ENCODE results near the gene MON1A. TPM values are rescaled to one million over a fixed set of nuclear protein-coding genes. Genes with fewer than 3 reads are reported as not detected.

Gene MON1A
- total and polyA plus RNA-seq, 12 donors: 10.6 to 21.9 (median 14.1) TPM

- no peaks in the 10 kb centered on the region for H3K4me1 ChIP-seq (replicated peaks in 1 of 2)
- no peaks in the 10 kb centered on the region for H3K9me3 ChIP-seq (replicated peaks in 1 of 3)
- 25 to 59% (median 37%) methylated on average over 5 to 6 of the region's 6 CpGs for WGBS, 4 donors
- no peaks in the 10 kb centered on the region for H3K27me3 ChIP-seq
- intact Hi-C loops (cut with DNase I): no loop called here
- H3K27ac ChIP-seq: no peak overlapping the region
- no peak overlapping the region for H3K4me3 ChIP-seq
- no peak for DNase-seq
- H3K36me3 ChIP-seq (replicated peaks in 1 of 2): no peaks in the 10 kb centered on the region
- TF ChIP-seq CTCF (IDR thresholded peaks at IDR 0.05): no peak
- TF ChIP-seq POLR2A (IDR thresholded peaks at IDR 0.05): no peak
These were observed 47.4 kb downstream of the MON1A start for GRCh38 chr3:49882166-49882565.

- Histone ChIP-seq H3K9me3 (replicated peaks in 1 of 3) (no peaks in the 10 kb centered on the region), H3K27ac (no peak overlapping the region)
These were observed 48.9 kb downstream of the MON1A start for GRCh38 chr3:49880581-49881315.

GRCh38 chr3:49879721-49880120, 49.9 kb downstream of the MON1A start:
- no peaks in the 10 kb centered on the region for H3K27me3 ChIP-seq
- H3K9me3 ChIP-seq (replicated peaks in 1 of 3): no peaks in the 10 kb centered on the region
- WGBS, 4 donors: 68 to 93% (median 75%) methylated on average over 2 of the region's 2 CpGs
- H3K36me3 ChIP-seq (replicated peaks in 1 of 2): no peaks in the 10 kb centered on the region
- intact Hi-C loops (cut with DNase I): no loop called here
- H3K27ac ChIP-seq: no peak overlapping the region
- H3K4me3 ChIP-seq: no peak overlapping the region
- no peak for DNase-seq
- H3K4me1 ChIP-seq (replicated peaks in 1 of 2): no peaks in the 10 kb centered on the region
- TF ChIP-seq CTCF (IDR thresholded peaks at IDR 0.05) (no peak), POLR2A (IDR thresholded peaks at IDR 0.05) (no peak)

More at GRCh38 chr3:49880581-49881315, 48.9 kb downstream of the MON1A start:
- H3K27me3 ChIP-seq: no peaks in the 10 kb centered on the region
- DNase-seq: no peak
- H3K4me3 ChIP-seq: no peak overlapping the region
- H3K4me1 ChIP-seq (replicated peaks in 1 of 2): no peaks in the 10 kb centered on the region
- intact Hi-C loops (cut with DNase I): no loop called here
- 42 to 59% (median 50%) methylated on average over 4 to 6 of the region's 6 CpGs for WGBS, 4 donors
- H3K36me3 ChIP-seq (replicated peaks in 1 of 2): no peaks in the 10 kb centered on the region
- TF ChIP-seq CTCF (IDR thresholded peaks at IDR 0.05): no peak
- no peak for TF ChIP-seq POLR2A (IDR thresholded peaks at IDR 0.05)

GRCh38 chr3:49878686-49879085, 50.9 kb downstream of the MON1A start:
- TF ChIP-seq POLR2A (IDR thresholded peaks at IDR 0.05) (no peak), CTCF (IDR thresholded peaks at IDR 0.05) (no peak)
- no peaks in the 10 kb centered on the region for H3K27me3 ChIP-seq
- H3K4me3 ChIP-seq: no peak overlapping the region
- DNase-seq: no peak
- no peak overlapping the region for H3K27ac ChIP-seq
- H3K4me1 ChIP-seq (replicated peaks in 1 of 2): no peaks in the 10 kb centered on the region
- no peaks in the 10 kb centered on the region for H3K36me3 ChIP-seq (replicated peaks in 1 of 2)
- H3K9me3 ChIP-seq (replicated peaks in 1 of 3): no peaks in the 10 kb centered on the region
- intact Hi-C loops (cut with DNase I): no loop called here
